Ovary (tissue), 9 donors: Measurements from ENCODE around the gene KMT2B. TPM values are rescaled to one million over a fixed set of nuclear protein-coding genes. Genes with fewer than 3 reads are reported as not detected.

Experiments used
- DNase-seq, 5 donors: peaks; one replicate each; pipeline ENCODE4 v3.0.0-alpha.2; 2019 to 2020
- H3K27ac ChIP-seq, 2 donors: fragments of 200-600 bp; one replicate each; pipeline versions ENCODE4 v1.5.1 to v1.8.0; 2019 to 2022
- H3K27me3 ChIP-seq: fragments of 200-600 bp; one replicate; pipeline ENCODE4 v1.8.0; 2022
- H3K36me3 ChIP-seq: fragments of 200-600 bp; sonication (generic); one replicate; pipeline ENCODE4 v1.5.1; 2019
- H3K4me1 ChIP-seq: one replicate; pipeline ENCODE4 v1.8.1; 2013; ENCODE audit warnings: mild to moderate bottlenecking, moderate library complexity; ENCODE audit not compliant: insufficient read depth
- H3K4me3 ChIP-seq: fragments of 200-600 bp; sonication (generic); one replicate; pipeline ENCODE4 v1.5.1; 2017
- H3K9me3 ChIP-seq, 2 donors: fragments of 200-600 bp in 1 of 2; sonication (generic) in 1 of 2; one replicate each; pipeline versions ENCODE4 v1.5.1 to v1.8.1; 2013 to 2019; ENCODE audit warnings: mild to moderate bottlenecking in 1 of 2, moderate library complexity in 1 of 2
- CTCF ChIP-seq, 3 donors: fragments of 450-650 bp in 2 of 3; fragments of 200-600 bp in 1 of 3; IDR thresholded peaks; one replicate each; pipeline versions ENCODE4 v1.5.1 to v1.8.0; 2016 to 2022; ENCODE audit warnings: antibody characterized with exemption in 3 of 3, mild to moderate bottlenecking in 1 of 3
- EP300 ChIP-seq: sonication (generic); formaldehyde crosslinking; IDR thresholded peaks from one replicate; pipeline ENCODE4 v1.6.1; 2017; ENCODE audit warnings: antibody characterized with exemption
- POLR2A ChIP-seq: fragments of 450-650 bp; IDR thresholded peaks from one replicate; pipeline ENCODE4 v1.6.1; 2017; ENCODE audit warnings: antibody characterized with exemption, mild to moderate bottlenecking, moderate library complexity
- WGBS, 3 donors: extraction: QIAGEN DNeasy Blood & Tissue Kit in 1 of 3; methylation state at CpG; one replicate each; pipeline versions ENCODE4 v1.1.5 to v1.1.7; 2013 to 2017; 5-methylcytosine and 5-hydroxymethylcytosine counted together
- intact Hi-C, 4 donors: fragments of 100-400 bp; cut with DNase I; formaldehyde crosslinking; loops; one replicate each; pipeline versions ENCODE4 v1.11.0 to v1.15.1; 2022 to 2023
- polyA plus RNA-seq, 2 donors: library from polyadenylated mRNA; stranded (reverse); fragments of 200-250 nt in 1 of 2; fragments of 350-450 nt in 1 of 2; fragmentation: Illumina TruSeq in 1 of 2; extraction: RNeasy Lipid Tissue Mini Kit (QIAGEN cat#74804) in 1 of 2; gene quantifications; one replicate each; pipeline ENCODE4 v1.2.3, GENCODE V29; 2013 to 2014
- total RNA-seq, 7 donors: library from RNA; depleted of rRNA in 2 of 7; stranded (reverse); fragments of >200 nt in 2 of 7; fragmentation: NEBNext Ultra II Directional in 3 of 7; extraction: Animal tissue kit (Norgen Biotek cat#: 25700) in 3 of 7; gene quantifications; one replicate each; pipeline versions ENCODE4 v1.1.0 to v1.2.4, GENCODE V29; 2016 to 2023
- donor health status: DM: no; HTN: no; CAD: no; lungs with moderate emphysema.
- donor health status: DM: no; HTN: no; CAD: no.
- donor health status: Bipolar disorder and iron deficiency.
- donor health status: DM: yes; HTN: yes; CAD: no.
- donor health status: DM: no; HTN: no; CAD: no.
- donor health status: DM: yes; HTN: yes; CAD: no.

The KMT2B gene
- total and polyA plus RNA-seq, 9 donors = 8.8 to 53.7 (median 34.1) TPM

- intact Hi-C loops = loop anchor here in 1 of 4 donors (5.0 kb wide), 1 partner anchor 156 kb away; no protein-coding TSS in a partner anchor
Observed at GRCh38 chr19:35776102-35776788, 58.4 kb downstream of the KMT2B start.

GRCh38 chr19:35777086-35777841 lies 59.5 kb downstream of the KMT2B start:
- H3K27me3 ChIP-seq = no peaks in the 10 kb centered on the region
- DNase-seq = no peak
- TF ChIP-seq CTCF (IDR thresholded peaks at IDR 0.05) = no peak
- no peak for TF ChIP-seq POLR2A
- TF ChIP-seq EP300 = no peak
- intact Hi-C loops = loop anchor here in 1 of 4 donors (5.0 kb wide), 1 partner anchor 155 kb away; no protein-coding TSS in a partner anchor
- WGBS, 3 donors = 61 to 69% (median 66%) methylated on average over 19 of the region's 19 CpGs
- H3K36me3 ChIP-seq = no peaks in the 10 kb centered on the region
- no peak overlapping the region for H3K27ac ChIP-seq
- H3K9me3 ChIP-seq = no peaks in the 10 kb centered on the region
- H3K4me1 ChIP-seq = peaks cover 7% of the 10 kb centered on the region
- H3K4me3 ChIP-seq = no peak overlapping the region

More at GRCh38 chr19:35776102-35776788, 58.4 kb downstream of the KMT2B start:
- Histone ChIP-seq H3K36me3 (no peaks in the 10 kb centered on the region), H3K27me3 (no peaks in the 10 kb centered on the region), H3K27ac (no peak overlapping the region), H3K4me1 (peaks cover 7% of the 10 kb centered on the region), H3K9me3 (no peaks in the 10 kb centered on the region), H3K4me3 (peak overlapping the region; percentile 85)
- no peak for TF ChIP-seq POLR2A
- no peak for TF ChIP-seq CTCF (IDR thresholded peaks at IDR 0.05)
- TF ChIP-seq EP300 = no peak
- 48 to 49% (median 49%) methylated on average over 13 of the region's 13 CpGs for WGBS, 3 donors
- DNase-seq = peak in 1 of 5 donors; percentile 38

- H3K4me3 ChIP-seq = no peak overlapping the region
- H3K27ac ChIP-seq = no peak overlapping the region
- no peaks in the 10 kb centered on the region for H3K9me3 ChIP-seq
- WGBS, 3 donors = 86 to 91% (median 86%) methylated on average over 7 of the region's 7 CpGs
- no peak for DNase-seq
- peaks cover 7% of the 10 kb centered on the region for H3K4me1 ChIP-seq
- H3K36me3 ChIP-seq = no peaks in the 10 kb centered on the region
- intact Hi-C loops = loop anchor here in 1 of 4 donors (5.0 kb wide), 1 partner anchor 154 kb away; no protein-coding TSS in a partner anchor
- no peaks in the 10 kb centered on the region for H3K27me3 ChIP-seq
- TF ChIP-seq EP300 (no peak), POLR2A (no peak)
Observed at GRCh38 chr19:35777961-35778360, 60.2 kb downstream of the KMT2B start.

GRCh38 chr19:35779033-35779432 lies 61.2 kb downstream of the KMT2B start:
- peaks cover 7% of the 10 kb centered on the region for H3K4me1 ChIP-seq
- DNase-seq = no peak
- H3K27me3 ChIP-seq = no peaks in the 10 kb centered on the region
- H3K4me3 ChIP-seq = no peak overlapping the region
- intact Hi-C loops = loop anchor here in 1 of 4 donors (5.0 kb wide), 1 partner anchor 153 kb away; no protein-coding TSS in a partner anchor
- H3K36me3 ChIP-seq = no peaks in the 10 kb centered on the region
- WGBS, 3 donors = 87 to 89% (median 88%) methylated on average over 8 of the region's 8 CpGs
- no peaks in the 10 kb centered on the region for H3K9me3 ChIP-seq
- H3K27ac ChIP-seq = no peak overlapping the region
- TF ChIP-seq POLR2A (no peak), CTCF (IDR thresholded peaks at IDR 0.05) (no peak), EP300 (no peak)
